ENCODE measurements around the gene ZSWIM3.

Gene ZSWIM3

DNA sequence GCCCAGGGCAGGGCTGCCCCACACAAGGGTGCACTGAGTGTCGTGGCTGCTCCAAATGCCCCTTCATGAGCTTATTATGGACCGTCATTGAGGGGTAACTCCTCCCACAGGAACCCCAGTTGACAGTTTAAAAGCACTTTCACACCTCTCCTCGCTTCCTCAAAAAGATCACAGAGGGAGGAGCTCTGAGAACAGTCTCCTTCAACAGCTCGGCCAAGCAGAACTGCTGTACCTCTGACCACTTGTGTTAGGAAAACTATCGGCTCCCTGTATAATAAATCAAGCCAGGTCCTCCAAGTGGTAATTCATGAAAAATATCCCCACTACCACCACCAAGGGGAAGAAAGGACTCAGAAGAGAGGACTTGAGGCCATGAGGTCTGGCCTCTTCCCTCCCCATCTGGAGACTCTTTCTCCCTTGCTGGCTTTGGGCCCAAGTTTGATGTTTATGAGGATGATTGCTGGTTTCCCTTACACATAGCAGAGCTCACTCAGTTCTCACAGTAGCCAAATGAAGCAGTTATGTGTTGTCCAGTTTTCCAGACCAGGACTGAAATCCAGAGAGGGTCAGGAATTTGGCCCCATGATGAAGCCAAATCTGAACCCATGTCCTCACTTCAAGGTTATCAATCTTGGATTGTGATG lies 15.1 kb upstream of the ZSWIM3 start:
- Mint-ChIP-seq H3K9me3 (no peaks in the 10 kb centered on the region), H3K4me3 (no peak overlapping the region), H3K4me1 (no peaks in the 10 kb centered on the region), H3K27ac (no peak overlapping the region), H3K27me3 (no peaks in the 10 kb centered on the region), H3K36me3 (peaks cover 1% of the 10 kb centered on the region)

GRCh38 chr20:45843506-45843905 lies 13.9 kb upstream of the ZSWIM3 start:
- no peaks in the 10 kb centered on the region for H3K27me3 Mint-ChIP-seq
- H3K27ac Mint-ChIP-seq = no peak overlapping the region
- no peaks in the 10 kb centered on the region for H3K9me3 Mint-ChIP-seq
- peaks cover 1% of the 10 kb centered on the region for H3K36me3 Mint-ChIP-seq
- H3K4me3 Mint-ChIP-seq = no peak overlapping the region
- peaks cover under 1% of the 10 kb centered on the region for H3K4me1 Mint-ChIP-seq

- Mint-ChIP-seq H3K9me3 (no peaks in the 10 kb centered on the region), H3K27me3 (no peaks in the 10 kb centered on the region), H3K4me3 (no peak overlapping the region), H3K27ac (no peak overlapping the region), H3K4me1 (peaks cover 3% of the 10 kb centered on the region), H3K36me3 (peaks cover 1% of the 10 kb centered on the region)
Observed at GRCh38 chr20:45845452-45845851, 12.0 kb upstream of the ZSWIM3 start.

GRCh38 chr20:45848421-45848820 lies 9.0 kb upstream of the ZSWIM3 start:
- H3K27me3 Mint-ChIP-seq = no peaks in the 10 kb centered on the region
- no peak overlapping the region for H3K4me3 Mint-ChIP-seq
- H3K27ac Mint-ChIP-seq = no peak overlapping the region
- peaks cover 6% of the 10 kb centered on the region for H3K36me3 Mint-ChIP-seq
- H3K4me1 Mint-ChIP-seq = peaks cover 6% of the 10 kb centered on the region
- H3K9me3 Mint-ChIP-seq = no peaks in the 10 kb centered on the region

- Mint-ChIP-seq H3K27ac (no peak overlapping the region), H3K9me3 (no peaks in the 10 kb centered on the region), H3K4me1 (peaks cover 12% of the 10 kb centered on the region), H3K27me3 (no peaks in the 10 kb centered on the region), H3K4me3 (no peak overlapping the region), H3K36me3 (peaks cover 6% of the 10 kb centered on the region)
Observed at GRCh38 chr20:45848969-45849582, 8.3 kb upstream of the ZSWIM3 start.

DNA sequence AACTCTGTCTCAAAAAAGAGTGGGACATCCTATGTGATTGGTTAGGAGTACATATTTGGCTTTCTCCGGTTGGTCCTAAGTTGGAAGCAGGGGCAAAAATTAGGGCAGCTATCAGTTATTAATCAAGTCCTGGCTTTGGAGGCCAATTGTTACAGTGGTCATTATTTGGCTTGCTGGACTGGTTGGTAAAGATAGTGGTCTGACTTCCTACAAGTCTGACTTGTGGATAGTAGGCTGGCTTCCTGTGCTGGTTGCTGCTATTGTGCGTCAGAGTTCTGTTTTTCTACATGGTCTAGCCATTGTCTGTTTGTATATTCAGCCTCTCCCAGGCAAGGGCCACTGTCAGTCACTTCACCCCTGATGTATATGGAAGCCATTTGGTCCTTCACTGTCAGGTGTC lies 7.2 kb upstream of the ZSWIM3 start:
- Mint-ChIP-seq H3K27me3 (no peaks in the 10 kb centered on the region), H3K9me3 (no peaks in the 10 kb centered on the region), H3K4me1 (peaks cover 21% of the 10 kb centered on the region), H3K4me3 (no peak overlapping the region), H3K36me3 (peaks cover 5% of the 10 kb centered on the region), H3K27ac (no peak overlapping the region)

DNA sequence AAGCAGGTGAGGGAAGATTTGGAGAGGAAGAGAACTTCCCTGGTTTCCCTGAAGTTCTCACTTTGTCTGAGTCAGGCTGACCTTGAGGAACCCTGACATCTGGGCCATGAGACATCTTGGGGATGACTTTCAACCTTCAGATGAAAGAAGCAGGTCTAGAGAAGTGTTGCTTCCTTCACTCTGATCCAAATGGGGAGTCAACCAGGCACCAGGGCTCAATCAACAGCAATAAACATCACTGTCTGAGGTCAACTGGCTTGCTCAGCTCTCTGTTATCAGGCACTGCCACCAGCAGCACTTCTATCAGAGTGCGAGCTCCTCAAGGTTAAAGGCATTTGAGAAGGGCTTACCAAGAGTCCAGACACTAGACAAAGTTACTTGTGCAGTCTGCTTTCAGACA lies 6.5 kb upstream of the ZSWIM3 start:
- Mint-ChIP-seq H3K4me1 (peaks cover 27% of the 10 kb centered on the region), H3K27ac (no peak overlapping the region), H3K36me3 (peaks cover 5% of the 10 kb centered on the region), H3K27me3 (no peaks in the 10 kb centered on the region), H3K4me3 (no peak overlapping the region), H3K9me3 (no peaks in the 10 kb centered on the region)

GRCh38 chr20:45851501-45851900 lies 5.9 kb upstream of the ZSWIM3 start:
- H3K27me3 Mint-ChIP-seq = no peaks in the 10 kb centered on the region
- H3K4me3 Mint-ChIP-seq = no peak overlapping the region
- peaks cover 5% of the 10 kb centered on the region for H3K36me3 Mint-ChIP-seq
- peaks cover 32% of the 10 kb centered on the region for H3K4me1 Mint-ChIP-seq
- no peaks in the 10 kb centered on the region for H3K9me3 Mint-ChIP-seq
- no peak overlapping the region for H3K27ac Mint-ChIP-seq

DNA sequence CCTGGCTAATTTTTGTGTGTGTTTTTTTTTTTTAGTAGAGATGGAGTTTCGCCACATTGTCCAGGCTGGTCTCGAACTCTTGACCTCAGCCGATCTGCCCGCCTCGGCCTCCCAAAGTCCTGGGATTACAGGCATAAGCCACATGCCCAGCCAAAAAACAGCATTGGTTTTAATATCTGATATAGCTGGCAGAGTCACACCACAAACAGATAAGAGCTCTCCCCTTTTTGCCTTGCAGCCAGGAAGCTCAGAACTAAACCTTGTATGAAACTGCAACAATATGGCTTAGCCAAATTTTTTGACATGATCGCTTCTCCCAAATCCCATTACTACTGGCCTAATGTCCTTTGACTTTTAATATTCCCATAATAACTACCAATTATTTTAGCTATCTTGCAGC lies 5.1 kb upstream of the ZSWIM3 start:
- Mint-ChIP-seq H3K27ac (no peak overlapping the region), H3K36me3 (peaks cover 5% of the 10 kb centered on the region), H3K4me1 (peaks cover 36% of the 10 kb centered on the region), H3K4me3 (no peak overlapping the region), H3K27me3 (no peaks in the 10 kb centered on the region), H3K9me3 (no peaks in the 10 kb centered on the region)

- peaks cover 5% of the 10 kb centered on the region for H3K36me3 Mint-ChIP-seq
Observed at GRCh38 chr20:45853484-45853883, 3.9 kb upstream of the ZSWIM3 start.

DNA sequence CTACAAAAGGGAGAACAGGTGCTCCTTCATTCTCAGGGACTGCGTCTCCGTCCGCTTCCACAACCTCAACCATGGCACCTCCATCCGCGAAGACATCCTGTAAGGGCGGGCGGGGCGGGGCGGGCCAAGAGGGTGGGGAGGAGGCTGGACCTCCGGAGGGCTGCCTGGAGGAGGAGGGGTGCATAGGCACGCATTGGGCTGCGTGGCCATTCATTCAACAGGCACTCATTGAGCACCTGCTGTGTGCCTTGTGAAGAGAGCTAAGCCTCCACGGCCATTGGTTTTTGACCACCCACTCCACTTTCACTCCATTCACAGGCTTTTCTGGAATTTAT lies 435 bp downstream of the ZSWIM3 start:
- Mint-ChIP-seq H3K27me3 (no peaks in the 10 kb centered on the region), H3K36me3 (peaks cover 2% of the 10 kb centered on the region), H3K4me1 (peaks cover 52% of the 10 kb centered on the region)

More at GRCh38 chr20:45853484-45853883, 3.9 kb upstream of the ZSWIM3 start:
- peaks cover 41% of the 10 kb centered on the region for H3K4me1 Mint-ChIP-seq
- no peaks in the 10 kb centered on the region for H3K9me3 Mint-ChIP-seq
- no peak overlapping the region for H3K4me3 Mint-ChIP-seq
- no peak overlapping the region for H3K27ac Mint-ChIP-seq
- no peaks in the 10 kb centered on the region for H3K27me3 Mint-ChIP-seq

GRCh38 chr20:45859916-45860315 lies 2.5 kb downstream of the ZSWIM3 start:
- Mint-ChIP-seq H3K27me3 (no peaks in the 10 kb centered on the region), H3K9me3 (no peaks in the 10 kb centered on the region), H3K36me3 (peaks cover 2% of the 10 kb centered on the region), H3K4me3 (no peak overlapping the region), H3K4me1 (peaks cover 41% of the 10 kb centered on the region), H3K27ac (no peak overlapping the region)

More for the DNA sequence above, 435 bp downstream of the ZSWIM3 start:
- Mint-ChIP-seq H3K9me3 (no peaks in the 10 kb centered on the region), H3K27ac (peak overlapping the region; percentile 93), H3K4me3 (peak overlapping the region; percentile 93)

GRCh38 chr20:45860560-45861220 lies 3.3 kb downstream of the ZSWIM3 start:
- Mint-ChIP-seq H3K4me3 (no peak overlapping the region), H3K27ac (no peak overlapping the region), H3K9me3 (no peaks in the 10 kb centered on the region), H3K36me3 (peaks cover 2% of the 10 kb centered on the region), H3K4me1 (peaks cover 35% of the 10 kb centered on the region), H3K27me3 (no peaks in the 10 kb centered on the region)

- no peak overlapping the region for H3K4me3 Mint-ChIP-seq
- H3K9me3 Mint-ChIP-seq = no peaks in the 10 kb centered on the region
- peaks cover 27% of the 10 kb centered on the region for H3K4me1 Mint-ChIP-seq
- H3K27ac Mint-ChIP-seq = peak overlapping the region; percentile 7
- H3K27me3 Mint-ChIP-seq = no peaks in the 10 kb centered on the region
- peaks cover 2% of the 10 kb centered on the region for H3K36me3 Mint-ChIP-seq
Observed at GRCh38 chr20:45861221-45862075, 4.0 kb downstream of the ZSWIM3 start.

- Mint-ChIP-seq H3K27me3 (no peaks in the 10 kb centered on the region), H3K9me3 (no peaks in the 10 kb centered on the region), H3K4me1 (peaks cover 15% of the 10 kb centered on the region), H3K27ac (no peak overlapping the region), H3K4me3 (no peak overlapping the region), H3K36me3 (peaks cover 2% of the 10 kb centered on the region)
Observed at GRCh38 chr20:45863543-45864470, 6.4 kb downstream of the ZSWIM3 start.
